DOHH2 (cell line): ENCODE results near the gene TMEM69.

Source experiments
- H3F3A ChIP-seq: fragments of 200-600 bp; sonication (generic), shearing (Covaris generic); 2 replicates; pipeline ENCODE4 v1.6.0; 2016; ENCODE audit warnings: antibody characterized with exemption, mild to moderate bottlenecking; ENCODE audit not compliant: control insufficient read depth, insufficient read depth
- H3K27ac ChIP-seq: fragments of 200-600 bp; sonication (generic); 2 replicates; pipeline ENCODE4 v1.5.1; 2014; ENCODE audit warnings: low read depth, mild to moderate bottlenecking, low read length, moderate library complexity
- H3K27me3 ChIP-seq: fragments of 200-600 bp; sonication (generic); 2 replicates; pipeline ENCODE4 v1.6.1; 2014; ENCODE audit warnings: mild to moderate bottlenecking, low read length, mixed read lengths; ENCODE audit not compliant: control insufficient read depth
- H3K36me3 ChIP-seq: fragments of 200-600 bp; sonication (generic); 2 replicates; pipeline ENCODE4 v1.6.1; 2014; ENCODE audit warnings: mild to moderate bottlenecking, low read length, moderate library complexity, mixed read lengths; ENCODE audit not compliant: control insufficient read depth
- H3K4me1 ChIP-seq: fragments of 200-600 bp; sonication (generic); 2 replicates; pipeline ENCODE4 v1.6.1; 2014; ENCODE audit warnings: mild to moderate bottlenecking, low read length, mixed read lengths; ENCODE audit not compliant: control insufficient read depth
- H3K4me2 ChIP-seq: fragments of 200-600 bp; sonication (generic); 2 replicates; pipeline ENCODE4 v1.6.0; 2014; ENCODE audit warnings: mild to moderate bottlenecking, low read length, moderate library complexity
- H3K4me3 ChIP-seq: fragments of 200-600 bp; sonication (generic); 2 replicates; pipeline ENCODE4 v1.5.1; 2014; ENCODE audit warnings: mild to moderate bottlenecking, low read length, mixed read lengths
- H3K79me2 ChIP-seq: fragments of 200-600 bp; sonication (generic); 2 replicates; pipeline ENCODE4 v1.6.1; 2014; ENCODE audit warnings: mild to moderate bottlenecking, low read length, mixed read lengths; ENCODE audit not compliant: control insufficient read depth
- H3K9me2 ChIP-seq: fragments of 200-600 bp; sonication (generic); replicated peaks from 2 replicates; pipeline ENCODE4 v1.6.1; 2014; ENCODE audit warnings: mild to moderate bottlenecking, low read length, mixed read lengths; ENCODE audit not compliant: control insufficient read depth
- H3K9me3 ChIP-seq: fragments of 200-600 bp; sonication (generic); 2 replicates; pipeline ENCODE4 v1.6.1; 2014; ENCODE audit warnings: antibody characterized with exemption, low read length, mixed read lengths; ENCODE audit not compliant: control insufficient read depth, insufficient read depth
- H4K20me1 ChIP-seq: fragments of 200-600 bp; sonication (generic); 2 replicates; pipeline ENCODE4 v1.6.0; 2014; ENCODE audit warnings: low read depth, mild to moderate bottlenecking, antibody characterized with exemption, low read length, moderate library complexity; ENCODE audit not compliant: control insufficient read depth, insufficient read depth
- EZH2phosphoT487 ChIP-seq: fragments of 200-600 bp; sonication (generic); IDR thresholded peaks from 2 replicates; pipeline ENCODE4 v1.6.1; 2017; ENCODE audit warnings: borderline replicate concordance, mild to moderate bottlenecking, antibody characterized with exemption, low read length, moderate library complexity, mixed read lengths
- TF ChIP-seq, protein P1 (sequence below): fragments of 200-600 bp; sonication (generic); IDR thresholded peaks from one replicate; pipeline ENCODE4 v1.5.1; 2014; ENCODE audit warnings: antibody characterized with exemption, mild to moderate bottlenecking, low read depth, low read length; ENCODE audit not compliant: poor library complexity, severe bottlenecking

TMEM69 gene, protein sequence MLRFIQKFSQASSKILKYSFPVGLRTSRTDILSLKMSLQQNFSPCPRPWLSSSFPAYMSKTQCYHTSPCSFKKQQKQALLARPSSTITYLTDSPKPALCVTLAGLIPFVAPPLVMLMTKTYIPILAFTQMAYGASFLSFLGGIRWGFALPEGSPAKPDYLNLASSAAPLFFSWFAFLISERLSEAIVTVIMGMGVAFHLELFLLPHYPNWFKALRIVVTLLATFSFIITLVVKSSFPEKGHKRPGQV

DNA sequence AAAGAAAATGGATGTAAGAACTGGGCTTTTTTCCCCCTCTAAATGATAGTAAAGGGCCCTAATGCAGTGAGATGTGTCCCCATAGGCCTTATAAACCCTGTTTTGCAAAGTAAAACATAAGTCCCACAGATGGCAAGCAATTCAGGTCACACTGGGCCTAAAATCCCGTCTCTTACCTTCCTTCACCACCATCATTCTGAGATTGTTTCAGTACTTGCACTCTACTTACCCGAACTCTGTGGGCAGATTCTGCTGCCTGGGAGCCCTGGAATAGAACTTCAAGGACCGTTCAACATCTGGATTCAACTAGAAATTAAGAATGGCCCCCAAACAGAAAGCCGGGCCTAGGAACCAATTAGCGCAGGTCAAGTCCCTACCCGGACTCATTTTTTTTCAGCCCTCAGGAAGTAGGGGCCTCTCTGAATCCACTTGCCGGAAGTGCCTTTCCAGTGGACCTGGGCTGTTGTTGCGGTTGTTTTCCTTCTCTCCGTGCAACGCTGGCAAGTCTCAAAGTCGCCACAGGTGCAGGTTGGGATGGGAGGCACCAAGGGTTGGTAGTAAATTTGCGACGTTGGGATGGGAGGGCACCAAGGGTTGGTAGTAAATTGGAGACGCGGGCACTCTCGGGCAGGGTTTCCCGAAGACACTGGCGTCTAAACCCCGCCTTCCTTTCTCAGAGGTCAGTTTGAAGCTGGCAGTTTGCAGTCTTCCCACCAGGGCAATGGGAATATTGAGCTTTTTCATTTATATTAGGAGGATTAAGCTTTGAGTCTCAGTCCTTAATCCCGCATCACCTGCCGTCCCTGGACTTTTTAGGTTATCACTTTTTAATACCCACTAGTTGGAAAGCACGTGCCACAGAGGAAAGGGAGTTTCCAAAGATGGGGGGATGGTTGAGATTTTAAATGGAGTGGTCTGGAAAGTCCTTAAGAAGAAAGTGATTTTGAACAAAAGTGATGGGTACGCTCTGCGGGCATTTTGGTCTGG is at the start of gene TMEM69:
TSS of gene TMEM69 (plus strand) at position 428 of the 987 bp plus-strand sequence. CDS start 2,888 bp downstream, outside the sequence.
- H3K27me3 ChIP-seq, result no peaks in the 10 kb centered on the region
- no peak for TF ChIP-seq EZH2phosphoT487
- TF ChIP-seq, protein P1, sequence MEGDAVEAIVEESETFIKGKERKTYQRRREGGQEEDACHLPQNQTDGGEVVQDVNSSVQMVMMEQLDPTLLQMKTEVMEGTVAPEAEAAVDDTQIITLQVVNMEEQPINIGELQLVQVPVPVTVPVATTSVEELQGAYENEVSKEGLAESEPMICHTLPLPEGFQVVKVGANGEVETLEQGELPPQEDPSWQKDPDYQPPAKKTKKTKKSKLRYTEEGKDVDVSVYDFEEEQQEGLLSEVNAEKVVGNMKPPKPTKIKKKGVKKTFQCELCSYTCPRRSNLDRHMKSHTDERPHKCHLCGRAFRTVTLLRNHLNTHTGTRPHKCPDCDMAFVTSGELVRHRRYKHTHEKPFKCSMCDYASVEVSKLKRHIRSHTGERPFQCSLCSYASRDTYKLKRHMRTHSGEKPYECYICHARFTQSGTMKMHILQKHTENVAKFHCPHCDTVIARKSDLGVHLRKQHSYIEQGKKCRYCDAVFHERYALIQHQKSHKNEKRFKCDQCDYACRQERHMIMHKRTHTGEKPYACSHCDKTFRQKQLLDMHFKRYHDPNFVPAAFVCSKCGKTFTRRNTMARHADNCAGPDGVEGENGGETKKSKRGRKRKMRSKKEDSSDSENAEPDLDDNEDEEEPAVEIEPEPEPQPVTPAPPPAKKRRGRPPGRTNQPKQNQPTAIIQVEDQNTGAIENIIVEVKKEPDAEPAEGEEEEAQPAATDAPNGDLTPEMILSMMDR, result no peak
- H3K79me2 ChIP-seq, result peaks cover 84% of the 10 kb centered on the region
- no peaks in the 10 kb centered on the region for H3K9me3 ChIP-seq
- H3F3A ChIP-seq, result peaks cover 12% of the 10 kb centered on the region
- peaks cover 71% of the 10 kb centered on the region for H3K36me3 ChIP-seq
- no peaks in the 10 kb centered on the region for H3K9me2 ChIP-seq
- peaks cover 8% of the 10 kb centered on the region; the same call in 1 of the 2 replicates for H4K20me1 ChIP-seq
- peaks cover 38% of the 10 kb centered on the region for H3K4me1 ChIP-seq
- H3K4me2 ChIP-seq, result peak within 1 kb of the TSS; percentile 93
- H3K27ac ChIP-seq, result peak within 1 kb of the TSS; percentile 92
- H3K4me3 ChIP-seq, result peak within 1 kb of the TSS; percentile 94

DNA sequence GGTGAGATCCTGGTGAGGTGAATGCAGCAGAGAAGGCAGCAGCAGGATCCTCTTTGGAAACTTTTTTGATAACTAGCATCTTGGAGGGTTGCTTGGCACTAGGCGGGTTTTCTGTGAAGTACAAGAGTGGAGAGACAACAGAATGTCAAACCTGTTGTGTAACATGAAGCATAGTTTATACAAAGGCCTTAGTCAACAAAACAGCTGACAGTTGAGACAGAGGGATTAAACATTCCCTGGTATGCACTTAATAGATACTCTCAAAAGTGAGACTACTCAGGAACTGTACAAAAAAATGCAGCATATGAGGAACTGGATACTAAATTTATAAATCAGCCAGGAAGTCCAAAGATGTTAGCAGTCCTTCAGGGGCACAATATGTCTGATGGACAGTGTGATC is 47.7 kb upstream of the TMEM69 start:
- Histone ChIP-seq H3K4me1 (peaks cover 17% of the 10 kb centered on the region), H3F3A (peaks cover 7% of the 10 kb centered on the region), H3K9me3 (no peaks in the 10 kb centered on the region), H3K9me2 (no peaks in the 10 kb centered on the region), H3K79me2 (peaks cover 34% of the 10 kb centered on the region), H3K36me3 (peaks cover 81% of the 10 kb centered on the region), H4K20me1 (0 out of 2 replicates have a peak, but pooled peaks cover 7% of the 10 kb centered on the region), H3K4me3 (no peak overlapping the region), H3K27me3 (no peaks in the 10 kb centered on the region), H3K4me2 (no peak overlapping the region), H3K27ac (no peak overlapping the region)
- TF ChIP-seq, protein P1, result no peak
- TF ChIP-seq EZH2phosphoT487, result no peak

DNA sequence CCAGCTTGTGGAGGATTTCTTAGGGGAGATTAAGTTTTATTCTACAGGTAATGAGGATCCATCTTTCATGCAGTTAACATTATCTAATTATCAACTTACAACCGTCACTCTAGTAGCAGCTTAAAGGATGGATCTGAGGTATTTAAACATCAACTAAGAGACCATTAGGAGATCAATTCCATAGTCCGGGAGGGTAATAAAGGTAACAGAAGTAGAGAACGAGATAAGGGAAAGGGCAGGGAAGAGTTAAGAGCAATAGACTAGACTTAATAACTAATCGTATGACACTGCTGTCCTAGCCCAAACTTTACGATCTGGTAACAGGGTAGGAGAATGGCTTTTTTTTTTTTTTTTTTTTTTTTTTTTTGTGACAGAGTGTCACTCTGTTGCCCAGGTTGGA is 44.7 kb upstream of the TMEM69 start:
- Histone ChIP-seq H3K79me2 (peaks cover 57% of the 10 kb centered on the region), H3F3A (peaks cover 19% of the 10 kb centered on the region), H3K4me2 (no peak overlapping the region), H3K9me2 (no peaks in the 10 kb centered on the region), H3K9me3 (no peaks in the 10 kb centered on the region), H3K27me3 (no peaks in the 10 kb centered on the region), H4K20me1 (0 out of 2 replicates have a peak, but pooled peaks cover 7% of the 10 kb centered on the region), H3K4me3 (no peak overlapping the region), H3K4me1 (peaks cover 47% of the 10 kb centered on the region), H3K36me3 (peaks cover 71% of the 10 kb centered on the region), H3K27ac (no peak overlapping the region)
- TF ChIP-seq, protein P1, result no peak
- no peak for TF ChIP-seq EZH2phosphoT487
